ENCODE data around the gene MAML3.

Gene MAML3

GRCh38 chr4:139988863-139989765 is 164.9 kb downstream of the MAML3 start:
- DNase-seq = no peak

- no peak for DNase-seq
Observed at GRCh38 chr4:139987502-139987850, 166.5 kb downstream of the MAML3 start.

GRCh38 chr4:139986689-139987501 is 167.1 kb downstream of the MAML3 start:
- DNase-seq = no peak

GRCh38 chr4:139986106-139986505 is 167.9 kb downstream of the MAML3 start:
- DNase-seq = no peak

- DNase-seq = no peak
Observed at GRCh38 chr4:139985401-139985800, 168.6 kb downstream of the MAML3 start.

GRCh38 chr4:139984471-139984870 is 169.5 kb downstream of the MAML3 start:
- DNase-seq = no peak

- peak; percentile 32 to 53 for DNase-seq
Observed at GRCh38 chr4:139978692-139979091, 175.3 kb downstream of the MAML3 start.

GRCh38 chr4:139977838-139978609 is 176.0 kb downstream of the MAML3 start:
- peak; percentile 32 to 80 for DNase-seq

- DNase-seq = no peak
Observed at GRCh38 chr4:139975830-139976272, 178.1 kb downstream of the MAML3 start.

- DNase-seq = no peak
Observed at GRCh38 chr4:139973616-139974015, 180.4 kb downstream of the MAML3 start.

- no peak for DNase-seq
Observed at GRCh38 chr4:139973015-139973414, 181.0 kb downstream of the MAML3 start.

- no peak for DNase-seq
Observed at GRCh38 chr4:139972305-139972704, 181.7 kb downstream of the MAML3 start.

GRCh38 chr4:139971111-139971510 is 182.9 kb downstream of the MAML3 start:
- no peak for DNase-seq

GRCh38 chr4:139969635-139970266 is 184.2 kb downstream of the MAML3 start:
- DNase-seq = no peak

- no peak for DNase-seq
Observed at GRCh38 chr4:139968831-139969230, 185.2 kb downstream of the MAML3 start.

GRCh38 chr4:139966383-139966782 is 187.6 kb downstream of the MAML3 start:
- DNase-seq = no peak

GRCh38 chr4:139965789-139966188 is 188.2 kb downstream of the MAML3 start:
- no peak for DNase-seq

- no peak for DNase-seq
Observed at GRCh38 chr4:139963708-139964107, 190.3 kb downstream of the MAML3 start.

GRCh38 chr4:139962130-139962684 is 191.8 kb downstream of the MAML3 start:
- no peak for DNase-seq

GRCh38 chr4:139961344-139961946 is 192.5 kb downstream of the MAML3 start:
- no peak for DNase-seq

- no peak for DNase-seq
Observed at GRCh38 chr4:139959396-139959795, 194.6 kb downstream of the MAML3 start.

GRCh38 chr4:139958739-139959098 is 195.3 kb downstream of the MAML3 start:
- DNase-seq = no peak

Measured in NCI-H524 (cell line).